H1 (cell line): ENCODE results near the gene CEBPA. TPM values are rescaled to one million over a fixed set of nuclear protein-coding genes. Genes with fewer than 3 reads are reported as not detected.

ENCODE experiments used
- CTCF ChIA-PET: fragments of 300-600 bp; sonication (Branson Sonifier 250); formaldehyde crosslinking; loops from one replicate; lab custom pipeline; 2021; ENCODE audit not compliant: partially characterized antibody; lab: Charles Lee
- POLR2A ChIA-PET: fragments of 300-600 bp; sonication (Branson Sonifier 250); formaldehyde crosslinking; loops from one replicate; lab custom pipeline; 2021; ENCODE audit warnings: inconsistent platforms; ENCODE audit not compliant: partially characterized antibody; lab: Charles Lee
- DNase-seq, 2 experiments: peaks; one replicate each; pipeline versions ENCODE4 v3.0.0 to v3.0.0-alpha.2; 2010 to 2022; ENCODE audit warnings: low spot score in 2 of 2, low read depth in 1 of 2, mixed read lengths in 1 of 2
- FAIRE-seq: peaks from 2 replicates; lab custom pipeline; 2011; peaks lifted over from hg19 to GRCh38; lab: Jason Lieb, UNC
- H2AFZ ChIP-seq: 2 replicates; pipeline ENCODE4 v1.8.1; 2012; ENCODE audit warnings: low read length, inconsistent platforms
- H2AK5ac ChIP-seq: 2 replicates; pipeline ENCODE4 v1.6.1; 2013; ENCODE audit warnings: low read depth, low read length
- H2BK120ac ChIP-seq: replicated peaks from 2 replicates; pipeline ENCODE3; 2013; ENCODE audit warnings: low read depth, low read length, inconsistent platforms
- H2BK12ac ChIP-seq: 2 replicates; pipeline ENCODE4 v1.6.1; 2013; ENCODE audit warnings: low read depth, low read length
- H2BK15ac ChIP-seq: 2 replicates; pipeline ENCODE4 v1.6.1; 2013; ENCODE audit warnings: low read length
- H2BK20ac ChIP-seq: 2 replicates; pipeline ENCODE4 v1.6.1; 2013; ENCODE audit warnings: low read length
- H2BK5ac ChIP-seq: 2 replicates; pipeline ENCODE4 v1.6.1; 2013; ENCODE audit warnings: low read depth, low read length
- H3K14ac ChIP-seq: 2 replicates; pipeline ENCODE4 v1.6.1; 2013; ENCODE audit warnings: inconsistent platforms; ENCODE audit not compliant: insufficient read length
- H3K18ac ChIP-seq: 2 replicates; pipeline ENCODE4 v1.6.1; 2013; ENCODE audit warnings: low read length; ENCODE audit errors: extremely low read depth
- H3K23ac ChIP-seq: 2 replicates; pipeline ENCODE4 v1.6.1; 2013; ENCODE audit warnings: inconsistent platforms; ENCODE audit not compliant: insufficient read length
- H3K23me2 ChIP-seq: 2 replicates; pipeline ENCODE4 v1.6.1; 2013; ENCODE audit warnings: low read depth, low read length
- H3K27ac ChIP-seq: 2 replicates; pipeline ENCODE4 v1.6.1; 2011; ENCODE audit warnings: low read depth, low read length, inconsistent platforms
- H3K27me3 ChIP-seq, 4 experiments: replicated peaks in 1 of 4; 1 replicate in 1 of 4; 2 replicates in 3 of 4; pipeline versions ENCODE4 v1.6.1 to v1.8.1; 2011 to 2013; ENCODE audit warnings: low read length in 3 of 4, mild to moderate bottlenecking in 3 of 4, inconsistent platforms in 2 of 4, mixed read lengths in 2 of 4, moderate library complexity in 1 of 4; ENCODE audit not compliant: control insufficient read depth in 3 of 4, insufficient read depth in 3 of 4; ENCODE audit errors: extremely low read depth in 1 of 4
- H3K36me3 ChIP-seq, 4 experiments: 2 replicates each; pipeline versions ENCODE4 v1.6.1 to v1.8.1; 2011 to 2013; ENCODE audit warnings: mild to moderate bottlenecking in 4 of 4, low read length in 3 of 4, moderate library complexity in 2 of 4, control low read depth in 1 of 4, inconsistent platforms in 1 of 4; ENCODE audit not compliant: insufficient read depth in 4 of 4, control insufficient read depth in 2 of 4
- H3K4ac ChIP-seq: replicated peaks from 2 replicates; pipeline ENCODE3; 2013; ENCODE audit warnings: low read length, low read depth, mixed read lengths, inconsistent platforms; ENCODE audit not compliant: insufficient read length
- H3K4me1 ChIP-seq, 4 experiments: replicated peaks in 1 of 4; 1 replicate in 1 of 4; 2 replicates in 3 of 4; pipeline versions ENCODE4 v1.6.1 to v1.8.1; 2011 to 2013; ENCODE audit warnings: low read length in 3 of 4, inconsistent platforms in 2 of 4, mixed read lengths in 1 of 4; ENCODE audit not compliant: insufficient read depth in 4 of 4, control insufficient read depth in 3 of 4
- H3K4me2 ChIP-seq, 2 experiments: 2 replicates each; pipeline versions ENCODE4 v1.6.1 to v1.8.1; 2011 to 2013; ENCODE audit warnings: low read depth in 2 of 2, low read length in 2 of 2, control low read depth in 1 of 2, inconsistent platforms in 1 of 2, mild to moderate bottlenecking in 1 of 2; ENCODE audit not compliant: insufficient read depth in 1 of 2
- H3K4me3 ChIP-seq, 4 experiments: fragments of 200-600, 300-600 bp in 1 of 4; sonication (generic), shearing (Covaris generic), sonication (Bioruptor Twin) in 1 of 4; 2 replicates each; pipeline versions ENCODE4 v1.5.1 to v1.8.1; 2011 to 2016; ENCODE audit warnings: low read length in 4 of 4, low read depth in 3 of 4, control low read depth in 2 of 4, inconsistent platforms in 2 of 4, mild to moderate bottlenecking in 2 of 4, mixed read lengths in 1 of 4, moderate library complexity in 1 of 4; ENCODE audit not compliant: insufficient read depth in 2 of 4; ENCODE audit errors: extremely low read depth in 1 of 4
- H3K56ac ChIP-seq: replicated peaks from 2 replicates; pipeline ENCODE3; 2013; ENCODE audit warnings: low read depth, mild to moderate bottlenecking, mixed read lengths, low read length, inconsistent platforms; ENCODE audit not compliant: insufficient read length
- H3K79me1 ChIP-seq: 2 replicates; pipeline ENCODE4 v1.6.1; 2013; ENCODE audit warnings: low read depth, low read length, control low read depth
- H3K79me2 ChIP-seq, 2 experiments: 2 replicates each; pipeline versions ENCODE4 v1.6.1 to v1.8.1; 2012 to 2013; ENCODE audit warnings: low read length in 2 of 2, mild to moderate bottlenecking in 2 of 2, inconsistent platforms in 1 of 2; ENCODE audit not compliant: insufficient read depth in 2 of 2, control insufficient read depth in 1 of 2
- H3K9ac ChIP-seq, 4 experiments: replicated peaks in 1 of 4; 1 replicate in 1 of 4; 2 replicates in 3 of 4; pipeline versions ENCODE4 v1.6.1 to v1.8.1; 2011 to 2013; ENCODE audit warnings: low read depth in 3 of 4, low read length in 3 of 4, control low read depth in 2 of 4, mild to moderate bottlenecking in 2 of 4, moderate library complexity in 2 of 4, inconsistent platforms in 1 of 4; ENCODE audit errors: extremely low read depth in 1 of 4
- H3K9me3 ChIP-seq, 2 experiments: 2 replicates each; pipeline versions ENCODE4 v1.6.1 to v1.8.1; 2012 to 2013; ENCODE audit warnings: mild to moderate bottlenecking in 2 of 2, moderate library complexity in 2 of 2, control low read depth in 1 of 2, inconsistent platforms in 1 of 2, low read depth in 1 of 2, low read length in 1 of 2, mixed read lengths in 1 of 2; ENCODE audit not compliant: insufficient read depth in 2 of 2
- H4K20me1 ChIP-seq, 2 experiments: replicated peaks in 1 of 2; 2 replicates each; pipeline versions ENCODE3 to v1.8.1; 2011 to 2013; ENCODE audit warnings: inconsistent platforms in 2 of 2, low read length in 2 of 2, mild to moderate bottlenecking in 1 of 2; ENCODE audit not compliant: insufficient read depth in 2 of 2, control insufficient read depth in 1 of 2
- H4K5ac ChIP-seq: 2 replicates; pipeline ENCODE4 v1.6.1; 2013; ENCODE audit warnings: low read length, low read depth, mixed read lengths, inconsistent platforms; ENCODE audit not compliant: insufficient read length
- H4K8ac ChIP-seq: 2 replicates; pipeline ENCODE4 v1.8.0; 2013; ENCODE audit warnings: mild to moderate bottlenecking, moderate library complexity, low read length, inconsistent platforms; ENCODE audit not compliant: insufficient read depth; ENCODE audit errors: extremely low read depth
- H4K91ac ChIP-seq: replicated peaks from 2 replicates; pipeline ENCODE3; 2013; ENCODE audit warnings: low read length, mixed read lengths, inconsistent platforms; ENCODE audit not compliant: insufficient read length
- CEBPB ChIP-seq: IDR thresholded peaks from 2 replicates; pipeline ENCODE4 v1.6.1; 2012; ENCODE audit warnings: low read depth, low read length
- CHD2 ChIP-seq: IDR thresholded peaks from 2 replicates; pipeline ENCODE4 v1.6.1; 2012; ENCODE audit warnings: low read length, improper control_type of control experiment
- FOSL1 ChIP-seq: IDR thresholded peaks from 2 replicates; pipeline ENCODE4 v1.6.1; 2011; ENCODE audit warnings: mild to moderate bottlenecking, low read depth, low read length, moderate library complexity; ENCODE audit not compliant: insufficient read depth
- NANOG ChIP-seq: IDR thresholded peaks from 2 replicates; pipeline ENCODE4 v1.6.1; 2011; ENCODE audit warnings: low read length, low read depth, mild to moderate bottlenecking, inconsistent platforms; ENCODE audit not compliant: insufficient read depth, poor library complexity, severe bottlenecking
- PHF8 ChIP-seq: fragments of 200-600 bp; sonication (generic); conservative IDR thresholded peaks from 2 replicates; pipeline ENCODE4 v1.7.1; 2012; ENCODE audit warnings: low read depth, mild to moderate bottlenecking, inconsistent platforms, low read length, moderate library complexity
- POLR2A ChIP-seq, 2 experiments: IDR thresholded peaks; 1 replicate in 1 of 2; 2 replicates in 1 of 2; pipeline ENCODE4 v1.6.1; 2011; ENCODE audit warnings: low read depth in 2 of 2, low read length in 2 of 2, mild to moderate bottlenecking in 2 of 2; ENCODE audit errors: control extremely low read depth in 1 of 2
- RAD21 ChIP-seq, 2 experiments: IDR thresholded peaks in 1 of 2; conservative IDR thresholded peaks in 1 of 2; 2 replicates each; pipeline ENCODE4 v1.6.1; 2011; ENCODE audit warnings: low read depth in 2 of 2, low read length in 2 of 2, improper control_type of control experiment in 1 of 2, inconsistent platforms in 1 of 2, mild to moderate bottlenecking in 1 of 2, moderate library complexity in 1 of 2
- RNF2 ChIP-seq: fragments of 200-900, 300-1000 bp; sonication (generic); IDR thresholded peaks from 2 replicates; pipeline ENCODE4 v1.7.1; 2016; ENCODE audit warnings: borderline replicate concordance, low read depth, mild to moderate bottlenecking, antibody characterized with exemption, low read length; ENCODE audit not compliant: poor library complexity, severe bottlenecking; ENCODE audit errors: missing control alignments
- SP2 ChIP-seq: IDR thresholded peaks from 2 replicates; pipeline ENCODE4 v1.6.1; 2012; ENCODE audit warnings: mild to moderate bottlenecking, low read length, inconsistent platforms
- TAF1 ChIP-seq: IDR thresholded peaks from 2 replicates; pipeline ENCODE4 v1.6.1; 2011; ENCODE audit warnings: mild to moderate bottlenecking, low read depth, low read length
- TBP ChIP-seq: IDR thresholded peaks from 2 replicates; pipeline ENCODE4 v1.6.1; 2011; ENCODE audit warnings: low read depth, low read length, improper control_type of control experiment
- TEAD4 ChIP-seq: IDR thresholded peaks from 2 replicates; pipeline ENCODE4 v1.6.1; 2012; ENCODE audit warnings: low read depth, low read length, inconsistent platforms, mixed read lengths
- WGBS, 2 experiments: shearing (Covaris generic) in 1 of 2; methylation state at CpG; one replicate each; pipeline versions ENCODE4 v1.1.6 to v1.1.7; 2013 to 2015; ENCODE audit warnings: low lambda C conversion rate in 2 of 2, mixed read lengths in 2 of 2, inconsistent platforms in 1 of 2, low coverage in 1 of 2, missing lambda C conversion rate in 1 of 2; ENCODE audit not compliant: insufficient replicate concordance in 2 of 2, insufficient coverage in 1 of 2, insufficient read length in 1 of 2; ENCODE audit errors: extremely low coverage in 1 of 2, missing lambda C conversion rate in 1 of 2; 5-methylcytosine and 5-hydroxymethylcytosine counted together
- polyA plus RNA-seq, 7 experiments: library from polyadenylated mRNA; depleted of rRNA in 3 of 7; stranded (reverse) in 5 of 7; unstranded in 2 of 7; fragments of >200 nt in 5 of 7; fragments of 200-250 nt in 2 of 7; gene quantifications; 1 replicate in 5 of 7; 2 replicates in 1 of 7; 4 replicates in 1 of 7; pipeline versions ENCODE4 v1.2.1 to v1.2.3, GENCODE V29; 2011 to 2013; ENCODE audit warnings: missing spikeins in 2 of 7, mixed read lengths in 2 of 7
- total RNA-seq: library from RNA; stranded (reverse); fragmentation: NEBNext Ultra II Directional; extraction: Animal tissue kit (Norgen Biotek cat#: 25700); gene quantifications from 2 replicates; pipeline ENCODE4 v1.2.1, GENCODE V29; 2021

CEBPA gene
- total and polyA plus RNA-seq, 2 of the 8 experiments (the other 6 are each of a cell fraction or from before 2014, with no cell fraction given) = 2.0 to 2.7 TPM

GRCh38 chr19:33317517-33317916, 15.2 kb upstream of the CEBPA start:
- H4K20me1 ChIP-seq = no peaks in the 10 kb centered on the region
- DNase-seq = no peak
- CTCF ChIA-PET = no interaction called here
- H3K23me2 ChIP-seq = no peaks in the 10 kb centered on the region
- TF ChIP-seq RNF2 (no peak), TBP (no peak), SP2 (no peak), PHF8 (no peak), TEAD4 (no peak), FOSL1 (no peak), TAF1 (no peak), RAD21 (IDR thresholded peaks at IDR 0.05 in 1 of 2, conservative IDR thresholded peaks at IDR 0.05 in 1 of 2; ENCODE audit: low read depth in 2 of 2, low read length in 2 of 2) (no peak), CHD2 (no peak), CEBPB (no peak), POLR2A (IDR thresholded peaks at IDR 0.05; ENCODE audit: control extremely low read depth in 1 of 2, low read depth in 2 of 2, low read length in 2 of 2) (no peak), NANOG (no peak)
- H3K9me3 ChIP-seq = peaks cover 3 to 6% of the 10 kb centered on the region in 2 experiments; a peak in 1 of 4 replicates
- no peaks in the 10 kb centered on the region for H3K79me2 ChIP-seq
- no peak overlapping the region for H2BK5ac ChIP-seq
- H3K14ac ChIP-seq = no peak overlapping the region
- no peak overlapping the region for H2BK12ac ChIP-seq
- H3K4me1 ChIP-seq = no peaks in the 10 kb centered on the region
- H3K18ac ChIP-seq = no peak overlapping the region
- H2AK5ac ChIP-seq = no peak overlapping the region
- no peak overlapping the region for H3K9ac ChIP-seq
- H3K23ac ChIP-seq = no peak overlapping the region
- no peak overlapping the region for H2BK120ac ChIP-seq
- POLR2A ChIA-PET = interaction anchor here (0.9 kb wide), 1 partner anchor 11 kb away, joined by 3 read pairs; no protein-coding TSS in a partner anchor
- no peak overlapping the region for H3K56ac ChIP-seq
- no peak overlapping the region for H3K27ac ChIP-seq
- no peak overlapping the region for H2BK15ac ChIP-seq
- no peak overlapping the region for H3K4me2 ChIP-seq
- H3K36me3 ChIP-seq = no peaks in the 10 kb centered on the region
- no peak overlapping the region for H3K4ac ChIP-seq
- H2BK20ac ChIP-seq = no peak overlapping the region
- no peak overlapping the region for H3K4me3 ChIP-seq
- no peak overlapping the region for H4K91ac ChIP-seq
- H2AFZ ChIP-seq = no peak overlapping the region
- no peak overlapping the region for H4K8ac ChIP-seq
- 94% methylated on average over 5 of the region's 5 CpGs; no CpG with 5 or more reads in 1 of the 2 experiments for WGBS, 2 experiments
- no peak for FAIRE-seq
- no peaks in the 10 kb centered on the region for H3K79me1 ChIP-seq
- H3K27me3 ChIP-seq = no peaks in the 10 kb centered on the region
- H4K5ac ChIP-seq = no peak overlapping the region
